Measurements from ENCODE around the gene NTHL1. TPM values are rescaled to one million over a fixed set of nuclear protein-coding genes. Genes with fewer than 3 reads are reported as not detected.

The NTHL1 gene
- total and polyA plus RNA-seq, 2 of the 8 experiments (the other 6 are each of a cell fraction or from before 2014, with no cell fraction given): 70.9 to 150 TPM

GRCh38 chr16:1998852-1999801 is 48.5 kb downstream of the NTHL1 start (continued):
- TF ChIP-seq E2F6 (IDR thresholded peaks at IDR 0.05): no peak
- no peak for TF ChIP-seq NRF1 (IDR thresholded peaks at IDR 0.05; ENCODE audit: low read depth, low read length)
- TF ChIP-seq JUND (IDR thresholded peaks at IDR 0.05; ENCODE audit: low read length): no peak
- TF ChIP-seq CBX8 (IDR thresholded peaks at IDR 0.05; ENCODE audit: borderline replicate concordance, low read depth, low read length): no peak
- no peak for TF ChIP-seq GTF2F1 (IDR thresholded peaks at IDR 0.05; ENCODE audit: borderline replicate concordance, low read depth, low read length)
- TF ChIP-seq TEAD4 (IDR thresholded peaks at IDR 0.05; ENCODE audit: low read depth, low read length): no peak
- no peak for TF ChIP-seq JUN (IDR thresholded peaks at IDR 0.05; ENCODE audit: low read depth, low read length)
- TF ChIP-seq CHD7 (IDR thresholded peaks at IDR 0.05; ENCODE audit: insufficient replicate concordance, low read length): no peak
- no peak for TF ChIP-seq SRF (IDR thresholded peaks at IDR 0.05; ENCODE audit: low read depth, low read length)

Measured in H1 (cell line).